ENCODE data around the gene FANCE. TPM values are rescaled to one million over a fixed set of nuclear protein-coding genes. Genes with fewer than 3 reads are reported as not detected.
"Not testable (repeated sequence)": the region's sequence is repeated elsewhere in the genome, so short reads cannot be mapped to it uniquely, and the experiment has no call there.

The FANCE gene
- polyA plus RNA-seq, 2 of the 4 experiments (the other 2 are of a cell fraction): 3.1 to 3.5 TPM

- CTCF ChIA-PET: interaction anchor here (1.1 to 2.3 kb wide), 2 partner anchors 11 to 225 kb away, joined by 3 to 5 read pairs; partner anchors contain the start of gene ARMC12
- ATAC-seq: no peak
- FAIRE-seq: no peak
- no peak for DNase-seq (ENCODE audit: low read depth in 1 of 2, low spot score in 1 of 2)
- H3K4me1 ChIP-seq: no peaks in the 10 kb centered on the region
- POLR2A ChIA-PET: no interaction called here
- no peak overlapping the region for H3K4me3 ChIP-seq
- H3K27ac ChIP-seq: no peak overlapping the region
- no peak for TF ChIP-seq ZC3H11A (IDR thresholded peaks at IDR 0.05)
- 77% methylated on average over 31 of the region's 32 CpGs for WGBS (ENCODE audit: missing lambda C conversion rate)
- H3K9me3 ChIP-seq: no peaks in the 10 kb centered on the region
- no peak overlapping the region for H3K4me2 ChIP-seq
Measured at GRCh38 chr6:35511562-35511941, 59.4 kb downstream of the FANCE start.

DNA sequence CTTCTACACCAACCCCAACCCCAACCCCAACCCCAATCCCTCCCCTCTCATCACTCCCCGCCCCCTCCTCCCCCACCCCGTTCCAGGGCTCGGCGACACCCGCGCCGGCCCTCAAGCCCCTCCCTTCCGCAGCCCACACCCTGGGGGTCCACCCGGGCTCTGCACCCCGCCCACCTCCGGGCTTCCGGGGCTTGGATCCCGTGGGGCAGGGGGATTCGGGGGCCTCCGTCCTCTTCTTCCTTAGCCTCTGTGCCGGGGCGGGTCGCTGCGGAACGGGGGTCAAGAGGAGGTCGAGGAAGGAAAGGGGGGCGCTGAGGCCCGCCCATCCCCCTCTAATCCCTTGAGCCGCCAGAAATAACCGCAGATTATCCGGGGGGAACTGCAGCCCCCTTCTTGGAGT lies 59.9 kb downstream of the FANCE start:
- no peak for FAIRE-seq
- Histone ChIP-seq H3K4me2 (no peak overlapping the region), H3K4me3 (no peak overlapping the region), H3K9me3 (no peaks in the 10 kb centered on the region), H3K27ac (no peak overlapping the region), H3K4me1 (no peaks in the 10 kb centered on the region)
- CTCF ChIA-PET: interaction anchor here (0.5 to 1.1 kb wide), 2 partner anchors 10 to 135 kb away, joined by 3 read pairs; no protein-coding TSS in a partner anchor
- POLR2A ChIA-PET: no interaction called here
- DNase-seq (ENCODE audit: low read depth in 1 of 2, low spot score in 1 of 2): no peak
- TF ChIP-seq HMGXB4 (CRISPR knock-in tag; IDR thresholded peaks at IDR 0.05; ENCODE audit: borderline replicate concordance) (no peak), KDM5A (IDR thresholded peaks at IDR 0.05) (no peak), FOXS1 (CRISPR knock-in tag; IDR thresholded peaks at IDR 0.05) (no peak)
- ATAC-seq: no peak
- WGBS (ENCODE audit: missing lambda C conversion rate): 0% methylated on average over 1 of the region's 26 CpGs

- no peak within 1 kb of the TSS for H3K4me3 ChIP-seq
- H3K4me2 ChIP-seq: no peak within 1 kb of the TSS
- CTCF ChIA-PET: no interaction called here
Measured at GRCh38 chr6:35512740-35513139, 60.6 kb downstream of the FANCE start, which contains the start of gene TULP1. Gene TULP1 (minus strand): TSS chr6:35512896. CDS start chr6:35512858, 38 bp downstream.

DNA sequence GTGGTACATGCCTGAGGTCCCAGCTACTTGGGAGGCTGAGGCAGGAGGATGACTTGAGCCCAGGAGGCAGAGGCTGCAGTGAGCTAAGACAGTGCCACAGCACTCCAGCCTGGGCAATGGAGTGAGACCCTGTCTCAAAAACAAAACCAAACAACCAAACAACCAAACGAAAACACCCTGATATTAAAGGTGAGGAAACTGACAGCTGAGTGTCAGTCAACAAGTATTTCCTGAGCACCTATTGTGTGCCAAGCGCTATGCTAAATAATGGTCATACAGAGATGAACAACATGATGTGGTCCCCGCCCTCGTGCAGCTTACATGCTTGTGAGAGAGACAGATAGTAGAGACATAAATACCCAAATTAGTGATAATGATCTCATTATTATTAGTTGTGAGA lies 62.4 kb downstream of the FANCE start:
- ChIA-PET CTCF (interaction anchor here (1.4 kb wide), 1 partner anchor 9 kb away, joined by 5 read pairs; no protein-coding TSS in a partner anchor), POLR2A (no interaction called here)
- 45% methylated on average over 4 of the region's 4 CpGs for WGBS (ENCODE audit: missing lambda C conversion rate)
- no peak overlapping the region for H3K4me2 ChIP-seq
- ATAC-seq (no peak), FAIRE-seq (no peak), DNase-seq (ENCODE audit: low read depth in 1 of 2, low spot score in 1 of 2) (no peak)
- no peak overlapping the region for H3K4me3 ChIP-seq
- no peak overlapping the region for H3K27ac ChIP-seq
- no peaks in the 10 kb centered on the region for H3K9me3 ChIP-seq
- TF ChIP-seq NFE2L2 (conservative IDR thresholded peaks at IDR 0.05; ENCODE audit: low read length): no peak
- TF ChIP-seq RAD21 (conservative IDR thresholded peaks at IDR 0.05 in 1 of 2, IDR thresholded peaks at IDR 0.05 in 1 of 2): no peak
- TF ChIP-seq PHF8 (IDR thresholded peaks at IDR 0.05; ENCODE audit: borderline replicate concordance, low read depth): no peak
- no peak for TF ChIP-seq RARB (CRISPR knock-in tag; IDR thresholded peaks at IDR 0.05)
- TF ChIP-seq SREBF2 (IDR thresholded peaks at IDR 0.05): no peak
- TF ChIP-seq TP53 (CRISPR knock-in tag; IDR thresholded peaks at IDR 0.05): no peak
- TF ChIP-seq MAZ (IDR thresholded peaks at IDR 0.05; ENCODE audit: borderline replicate concordance, low read depth, low read length): no peak
- H3K4me1 ChIP-seq: no peaks in the 10 kb centered on the region

More at GRCh38 chr6:35512740-35513139, 60.6 kb downstream of the FANCE start, which contains the start of gene TULP1:
- no peaks in the 10 kb centered on the region for H3K9me3 ChIP-seq
- no peak for FAIRE-seq
- TF ChIP-seq MYC (IDR thresholded peaks at IDR 0.05; ENCODE audit: borderline replicate concordance, low read length) (no peak), RARB (CRISPR knock-in tag; IDR thresholded peaks at IDR 0.05) (no peak), HEYL (CRISPR knock-in tag; IDR thresholded peaks at IDR 0.05) (no peak), KDM5A (IDR thresholded peaks at IDR 0.05) (no peak), CBX2 (IDR thresholded peaks at IDR 0.05; ENCODE audit: borderline replicate concordance, low read depth) (no peak), CHD2 (IDR thresholded peaks at IDR 0.05; ENCODE audit: low read length, partially characterized antibody) (no peak), GATA3 (IDR thresholded peaks at IDR 0.05; ENCODE audit: borderline replicate concordance) (no peak), ATOH8 (CRISPR knock-in tag; IDR thresholded peaks at IDR 0.05; ENCODE audit: low read depth) (no peak), EP300 (IDR thresholded peaks at IDR 0.05) (no peak)
- TF ChIP-seq, protein P1, sequence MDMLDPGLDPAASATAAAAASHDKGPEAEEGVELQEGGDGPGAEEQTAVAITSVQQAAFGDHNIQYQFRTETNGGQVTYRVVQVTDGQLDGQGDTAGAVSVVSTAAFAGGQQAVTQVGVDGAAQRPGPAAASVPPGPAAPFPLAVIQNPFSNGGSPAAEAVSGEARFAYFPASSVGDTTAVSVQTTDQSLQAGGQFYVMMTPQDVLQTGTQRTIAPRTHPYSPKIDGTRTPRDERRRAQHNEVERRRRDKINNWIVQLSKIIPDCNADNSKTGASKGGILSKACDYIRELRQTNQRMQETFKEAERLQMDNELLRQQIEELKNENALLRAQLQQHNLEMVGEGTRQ (IDR thresholded peaks at IDR 0.05): no peak
- H3K4me1 ChIP-seq: no peaks in the 10 kb centered on the region
- ATAC-seq: no peak
- POLR2A ChIA-PET: no interaction called here
- 67% methylated on average over 9 of the region's 10 CpGs for WGBS (ENCODE audit: missing lambda C conversion rate)
- H3K27ac ChIP-seq: no peak within 1 kb of the TSS
- no peak for DNase-seq (ENCODE audit: low read depth in 1 of 2, low spot score in 1 of 2)

DNA sequence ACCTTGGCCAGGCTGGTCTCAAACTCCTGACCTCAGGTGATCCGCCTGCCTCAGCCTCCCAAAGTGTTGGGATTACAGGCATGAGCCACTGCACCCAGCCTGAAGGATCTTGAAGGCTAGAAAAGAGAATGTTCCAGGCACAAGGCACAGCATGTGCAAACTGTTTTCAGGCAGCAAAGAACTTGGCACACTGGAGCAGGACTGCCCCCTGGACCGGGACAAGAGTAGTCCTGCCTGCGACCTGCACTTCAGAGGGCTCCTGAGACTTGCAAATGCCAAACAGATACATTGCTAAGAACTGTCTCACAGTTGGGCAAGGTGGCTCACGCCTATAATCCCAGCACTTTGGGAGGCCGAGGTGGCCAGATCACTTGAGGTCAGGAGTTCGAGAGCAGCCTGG lies 63.8 kb downstream of the FANCE start:
- FAIRE-seq; H3K4me2 ChIP-seq; POLR2A ChIA-PET; H3K9me3 ChIP-seq; H3K4me3 ChIP-seq; ATAC-seq; H3K27ac ChIP-seq; H3K4me1 ChIP-seq; DNase-seq (ENCODE audit: low read depth in 1 of 2, low spot score in 1 of 2): not testable (repeated sequence)
- CTCF ChIA-PET: interaction anchor here (1.3 kb wide), 1 partner anchor 73 kb away, joined by 3 read pairs; no protein-coding TSS in a partner anchor
- no CpG with 5 or more reads among the region's 6 CpGs for WGBS (ENCODE audit: missing lambda C conversion rate)

Data from A549 (cell line).